Measurements from ENCODE around the gene HDC.
A peak's percentile ranks its signal among the peaks of the same experiment; 100 is the strongest.

Gene HDC

DNA sequence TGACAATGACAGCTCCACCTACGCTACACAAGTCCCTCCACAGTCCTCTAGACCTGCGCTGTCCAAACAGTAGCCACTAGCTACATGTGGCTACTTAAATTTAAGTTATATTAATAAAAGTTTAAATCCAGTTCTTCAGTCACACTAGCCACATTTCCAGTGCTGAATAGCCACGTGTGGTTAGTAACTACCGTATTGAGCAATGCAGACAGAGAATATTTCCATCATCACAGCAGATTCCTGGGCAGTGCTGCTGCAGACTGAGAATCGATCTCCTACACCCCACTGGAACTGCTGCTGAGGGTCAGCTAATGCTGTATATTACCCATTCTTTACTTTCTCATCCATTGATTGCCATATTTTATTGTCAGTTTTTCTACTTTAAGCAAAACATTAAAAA, 40.9 kb downstream of the HDC start:
- in situ Hi-C loops (cut with HindIII; ENCODE audit: low pct_ligation_motif_present, low sequenced_read_pairs): no loop called here
- TF ChIP-seq, protein P1, sequence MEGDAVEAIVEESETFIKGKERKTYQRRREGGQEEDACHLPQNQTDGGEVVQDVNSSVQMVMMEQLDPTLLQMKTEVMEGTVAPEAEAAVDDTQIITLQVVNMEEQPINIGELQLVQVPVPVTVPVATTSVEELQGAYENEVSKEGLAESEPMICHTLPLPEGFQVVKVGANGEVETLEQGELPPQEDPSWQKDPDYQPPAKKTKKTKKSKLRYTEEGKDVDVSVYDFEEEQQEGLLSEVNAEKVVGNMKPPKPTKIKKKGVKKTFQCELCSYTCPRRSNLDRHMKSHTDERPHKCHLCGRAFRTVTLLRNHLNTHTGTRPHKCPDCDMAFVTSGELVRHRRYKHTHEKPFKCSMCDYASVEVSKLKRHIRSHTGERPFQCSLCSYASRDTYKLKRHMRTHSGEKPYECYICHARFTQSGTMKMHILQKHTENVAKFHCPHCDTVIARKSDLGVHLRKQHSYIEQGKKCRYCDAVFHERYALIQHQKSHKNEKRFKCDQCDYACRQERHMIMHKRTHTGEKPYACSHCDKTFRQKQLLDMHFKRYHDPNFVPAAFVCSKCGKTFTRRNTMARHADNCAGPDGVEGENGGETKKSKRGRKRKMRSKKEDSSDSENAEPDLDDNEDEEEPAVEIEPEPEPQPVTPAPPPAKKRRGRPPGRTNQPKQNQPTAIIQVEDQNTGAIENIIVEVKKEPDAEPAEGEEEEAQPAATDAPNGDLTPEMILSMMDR (IDR thresholded peaks at IDR 0.05; ENCODE audit: low read depth, low read length, missing control alignments): no peak

GRCh38 chr15:50222181-50222580, 43.3 kb downstream of the HDC start:
- DNase-seq: no peak
- no peak overlapping the region for H3K4me3 ChIP-seq (ENCODE audit: low read depth, low read length)
- H3K27ac ChIP-seq: no peak overlapping the region
- H3K36me3 ChIP-seq (replicated peaks): no peaks in the 10 kb centered on the region
- in situ Hi-C loops (cut with HindIII; ENCODE audit: low pct_ligation_motif_present, low sequenced_read_pairs): no loop called here
- TF ChIP-seq, protein P1 (IDR thresholded peaks at IDR 0.05; ENCODE audit: low read depth, low read length, missing control alignments): no peak
- H3K27me3 ChIP-seq (replicated peaks): no peaks in the 10 kb centered on the region

More for the DNA sequence above, 40.9 kb downstream of the HDC start:
- H3K27me3 ChIP-seq (replicated peaks): no peaks in the 10 kb centered on the region
- no peaks in the 10 kb centered on the region for H3K36me3 ChIP-seq (replicated peaks)
- no peak overlapping the region for H3K27ac ChIP-seq
- peak; percentile 28 for DNase-seq
- no peak overlapping the region for H3K4me3 ChIP-seq (ENCODE audit: low read depth, low read length)

- no peaks in the 10 kb centered on the region for H3K27me3 ChIP-seq (replicated peaks)
- no peak overlapping the region for H3K27ac ChIP-seq
- no peaks in the 10 kb centered on the region for H3K36me3 ChIP-seq (replicated peaks)
- no peak for DNase-seq
- no peak overlapping the region for H3K4me3 ChIP-seq (ENCODE audit: low read depth, low read length)
- TF ChIP-seq, protein P1 (IDR thresholded peaks at IDR 0.05; ENCODE audit: low read depth, low read length, missing control alignments): no peak
- in situ Hi-C loops (cut with HindIII; ENCODE audit: low pct_ligation_motif_present, low sequenced_read_pairs): no loop called here
Measured at GRCh38 chr15:50219820-50220219, 45.7 kb downstream of the HDC start.

GRCh38 chr15:50218691-50219090, 46.8 kb downstream of the HDC start:
- DNase-seq: no peak
- H3K27me3 ChIP-seq (replicated peaks): no peaks in the 10 kb centered on the region
- no peaks in the 10 kb centered on the region for H3K36me3 ChIP-seq (replicated peaks)
- in situ Hi-C loops (cut with HindIII; ENCODE audit: low pct_ligation_motif_present, low sequenced_read_pairs): no loop called here
- no peak overlapping the region for H3K27ac ChIP-seq
- no peak overlapping the region for H3K4me3 ChIP-seq (ENCODE audit: low read depth, low read length)
- TF ChIP-seq, protein P1 (IDR thresholded peaks at IDR 0.05; ENCODE audit: low read depth, low read length, missing control alignments): no peak

DNA sequence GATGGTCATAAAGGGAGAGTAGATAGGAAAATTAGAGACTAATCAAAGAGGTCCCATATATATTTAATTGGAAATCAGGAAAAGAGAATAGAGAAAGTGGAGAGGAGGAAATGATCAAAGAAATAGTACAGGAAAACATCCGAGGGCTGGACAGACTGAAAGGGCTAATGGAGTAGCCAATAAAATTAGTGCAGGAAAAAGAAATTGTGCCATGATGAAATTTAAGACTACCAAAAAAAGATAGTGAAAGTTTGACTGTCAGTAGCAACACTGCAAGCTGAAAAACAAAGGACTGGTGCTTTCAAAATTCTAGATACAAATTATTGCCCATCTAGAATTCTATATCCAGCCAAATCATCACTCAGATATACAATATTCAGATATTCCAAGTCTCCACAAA, 47.2 kb downstream of the HDC start:
- Histone ChIP-seq H3K27me3 (replicated peaks) (no peaks in the 10 kb centered on the region), H3K27ac (no peak overlapping the region), H3K4me3 (ENCODE audit: low read depth, low read length) (no peak overlapping the region), H3K36me3 (replicated peaks) (no peaks in the 10 kb centered on the region)
- TF ChIP-seq, protein P1 (IDR thresholded peaks at IDR 0.05; ENCODE audit: low read depth, low read length, missing control alignments): no peak
- in situ Hi-C loops (cut with HindIII; ENCODE audit: low pct_ligation_motif_present, low sequenced_read_pairs): no loop called here
- no peak for DNase-seq

GRCh38 chr15:50210462-50211157, 54.9 kb downstream of the HDC start:
- Histone ChIP-seq H3K4me3 (ENCODE audit: low read depth, low read length) (no peak overlapping the region), H3K27ac (no peak overlapping the region), H3K36me3 (replicated peaks) (no peaks in the 10 kb centered on the region), H3K27me3 (replicated peaks) (no peaks in the 10 kb centered on the region)
- DNase-seq: no peak
- TF ChIP-seq, protein P1 (IDR thresholded peaks at IDR 0.05; ENCODE audit: low read depth, low read length, missing control alignments): no peak
- in situ Hi-C loops (cut with HindIII; ENCODE audit: low pct_ligation_motif_present, low sequenced_read_pairs): no loop called here
